ENCODE measurements around the gene DROSHA. TPM values are rescaled to one million over a fixed set of nuclear protein-coding genes. Genes with fewer than 3 reads are reported as not detected.
"Not testable (repeated sequence)": the region's sequence is repeated elsewhere in the genome, so short reads cannot be mapped to it uniquely, and the experiment has no call there.

Gene DROSHA
- total RNA-seq, 1 donor from 2014 or later = 93.1 TPM

DNA sequence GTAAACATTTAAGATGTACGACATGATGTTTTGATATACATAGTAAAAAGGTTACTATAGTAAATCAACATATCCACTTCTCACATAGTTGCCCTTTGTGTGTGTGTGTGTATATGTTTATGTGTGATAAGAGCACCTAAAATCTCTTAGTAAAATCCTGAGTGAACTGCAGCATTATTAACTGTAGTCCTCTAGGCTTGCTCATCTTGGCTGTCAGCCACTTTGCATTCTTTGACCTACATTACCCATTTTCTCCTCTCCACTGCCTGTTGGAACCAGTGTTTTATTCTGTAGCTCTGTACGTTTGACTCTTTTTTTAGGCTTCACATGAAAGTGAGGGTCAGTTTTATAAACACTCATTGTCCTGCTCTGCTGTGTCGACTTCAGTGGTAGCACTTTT is 24.6 kb upstream of the DROSHA start:
- TF ChIP-seq, protein P1, sequence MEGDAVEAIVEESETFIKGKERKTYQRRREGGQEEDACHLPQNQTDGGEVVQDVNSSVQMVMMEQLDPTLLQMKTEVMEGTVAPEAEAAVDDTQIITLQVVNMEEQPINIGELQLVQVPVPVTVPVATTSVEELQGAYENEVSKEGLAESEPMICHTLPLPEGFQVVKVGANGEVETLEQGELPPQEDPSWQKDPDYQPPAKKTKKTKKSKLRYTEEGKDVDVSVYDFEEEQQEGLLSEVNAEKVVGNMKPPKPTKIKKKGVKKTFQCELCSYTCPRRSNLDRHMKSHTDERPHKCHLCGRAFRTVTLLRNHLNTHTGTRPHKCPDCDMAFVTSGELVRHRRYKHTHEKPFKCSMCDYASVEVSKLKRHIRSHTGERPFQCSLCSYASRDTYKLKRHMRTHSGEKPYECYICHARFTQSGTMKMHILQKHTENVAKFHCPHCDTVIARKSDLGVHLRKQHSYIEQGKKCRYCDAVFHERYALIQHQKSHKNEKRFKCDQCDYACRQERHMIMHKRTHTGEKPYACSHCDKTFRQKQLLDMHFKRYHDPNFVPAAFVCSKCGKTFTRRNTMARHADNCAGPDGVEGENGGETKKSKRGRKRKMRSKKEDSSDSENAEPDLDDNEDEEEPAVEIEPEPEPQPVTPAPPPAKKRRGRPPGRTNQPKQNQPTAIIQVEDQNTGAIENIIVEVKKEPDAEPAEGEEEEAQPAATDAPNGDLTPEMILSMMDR (IDR thresholded peaks at IDR 0.05; ENCODE audit: unreplicated experiment) = no peak
- Mint-ChIP-seq H3K4me1 (no peaks in the 10 kb centered on the region), H3K9me3 (peaks cover 4% of the 10 kb centered on the region), H3K27me3 (ENCODE audit: low read depth) (no peaks in the 10 kb centered on the region), H3K4me3 (no peak overlapping the region), H3K27ac (no peak overlapping the region), H3K36me3 (peaks cover 31% of the 10 kb centered on the region)
- no peak for DNase-seq (ENCODE audit: low spot score in 2 of 2, unreplicated experiment in 2 of 2)

- H3K9me3 Mint-ChIP-seq = peaks cover 4% of the 10 kb centered on the region
- no peak for DNase-seq (ENCODE audit: low spot score in 2 of 2, unreplicated experiment in 2 of 2)
Observed at GRCh38 chr5:31554552-31554951, 22.7 kb upstream of the DROSHA start.

GRCh38 chr5:31553863-31554262 is 22.0 kb upstream of the DROSHA start:
- TF ChIP-seq, protein P1 (IDR thresholded peaks at IDR 0.05; ENCODE audit: unreplicated experiment) = no peak
- peaks cover 4% of the 10 kb centered on the region for H3K9me3 Mint-ChIP-seq
- no peak for DNase-seq (ENCODE audit: low spot score in 2 of 2, unreplicated experiment in 2 of 2)
- H3K27me3 Mint-ChIP-seq (ENCODE audit: low read depth) = no peaks in the 10 kb centered on the region
- H3K27ac Mint-ChIP-seq = no peak overlapping the region
- H3K4me1 Mint-ChIP-seq = no peaks in the 10 kb centered on the region
- H3K4me3 Mint-ChIP-seq = no peak overlapping the region
- peaks cover 35% of the 10 kb centered on the region for H3K36me3 Mint-ChIP-seq

More at GRCh38 chr5:31554552-31554951, 22.7 kb upstream of the DROSHA start:
- H3K4me3 Mint-ChIP-seq = no peak overlapping the region
- no peaks in the 10 kb centered on the region for H3K27me3 Mint-ChIP-seq (ENCODE audit: low read depth)
- H3K27ac Mint-ChIP-seq = no peak overlapping the region
- TF ChIP-seq, protein P1 (IDR thresholded peaks at IDR 0.05; ENCODE audit: unreplicated experiment) = no peak
- no peaks in the 10 kb centered on the region for H3K4me1 Mint-ChIP-seq
- H3K36me3 Mint-ChIP-seq = peaks cover 35% of the 10 kb centered on the region

GRCh38 chr5:31551878-31552277 is 20.0 kb upstream of the DROSHA start:
- H3K9me3 Mint-ChIP-seq = peaks cover 8% of the 10 kb centered on the region
- H3K4me1 Mint-ChIP-seq = no peaks in the 10 kb centered on the region
- no peak overlapping the region for H3K27ac Mint-ChIP-seq
- no peak for DNase-seq (ENCODE audit: low spot score in 2 of 2, unreplicated experiment in 2 of 2)
- no peak overlapping the region for H3K4me3 Mint-ChIP-seq
- peaks cover 53% of the 10 kb centered on the region for H3K36me3 Mint-ChIP-seq
- no peaks in the 10 kb centered on the region for H3K27me3 Mint-ChIP-seq (ENCODE audit: low read depth)
- TF ChIP-seq, protein P1 (IDR thresholded peaks at IDR 0.05; ENCODE audit: unreplicated experiment) = no peak

GRCh38 chr5:31549114-31549513 is 17.2 kb upstream of the DROSHA start:
- DNase-seq (ENCODE audit: low spot score in 2 of 2, unreplicated experiment in 2 of 2); H3K27me3 Mint-ChIP-seq (ENCODE audit: low read depth); H3K4me1 Mint-ChIP-seq; H3K4me3 Mint-ChIP-seq; H3K9me3 Mint-ChIP-seq; H3K27ac Mint-ChIP-seq: not testable (repeated sequence)
- peaks cover 56% of the 10 kb centered on the region for H3K36me3 Mint-ChIP-seq

DNA sequence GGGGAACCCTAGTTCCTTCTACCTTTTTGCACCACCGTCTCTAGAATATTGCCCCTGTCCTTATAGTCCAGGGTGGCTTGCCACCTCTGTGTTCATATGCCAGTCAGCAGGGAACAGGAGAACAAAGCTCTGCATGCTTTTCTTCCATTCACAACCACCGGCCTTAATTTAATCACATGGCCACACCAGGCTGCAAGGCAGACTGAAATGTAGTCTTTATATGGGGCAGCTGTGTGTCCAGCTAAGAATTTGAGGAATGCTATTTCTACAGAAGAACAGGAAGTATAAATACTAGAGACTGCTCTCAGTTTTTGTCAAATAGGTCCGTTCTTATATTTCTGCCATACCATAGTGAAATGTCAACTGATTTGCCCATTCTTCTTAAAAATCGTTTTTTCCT is 6.0 kb upstream of the DROSHA start:
- H3K27me3 Mint-ChIP-seq (ENCODE audit: low read depth) = no peaks in the 10 kb centered on the region
- H3K36me3 Mint-ChIP-seq = peaks cover 19% of the 10 kb centered on the region
- peak overlapping the region; percentile 44 for H3K27ac Mint-ChIP-seq
- TF ChIP-seq, protein P1 (IDR thresholded peaks at IDR 0.05; ENCODE audit: unreplicated experiment) = no peak
- DNase-seq (ENCODE audit: low spot score in 2 of 2, unreplicated experiment in 2 of 2) = no peak
- H3K4me1 Mint-ChIP-seq = peaks cover 7% of the 10 kb centered on the region
- no peak overlapping the region for H3K4me3 Mint-ChIP-seq
- H3K9me3 Mint-ChIP-seq = no peaks in the 10 kb centered on the region
